ENCODE data around the gene TBX1.

GRCh38 chr22:19739448-19739895, 21.1 kb upstream of the TBX1 start:
- TF ChIP-seq POLR2A (IDR thresholded peaks at IDR 0.05; ENCODE audit: borderline replicate concordance, extremely low read depth, insufficient read depth, insufficient read length), result no peak
- TF ChIP-seq CTCF (IDR thresholded peaks at IDR 0.05 in 2 of 3, conservative IDR thresholded peaks at IDR 0.05 in 1 of 3; ENCODE audit: borderline replicate concordance in 1 of 3, insufficient read depth in 1 of 3, low read depth in 2 of 3, low read length in 2 of 3), result no peak
- TF ChIP-seq POLR2AphosphoS5 (IDR thresholded peaks at IDR 0.05; ENCODE audit: low read depth, low read length), result no peak
- no peak for TF ChIP-seq RAD21 (IDR thresholded peaks at IDR 0.05; ENCODE audit: low read depth)
- no peak for TF ChIP-seq SIN3A (IDR thresholded peaks at IDR 0.05; ENCODE audit: low read depth)

All from HCT116 (cell line).